Kidney epithelial cell (primary cell): ENCODE results near the gene PXDN. TPM values are rescaled to one million over a fixed set of nuclear protein-coding genes. Genes with fewer than 3 reads are reported as not detected.

Experiments
- DNase-seq: peaks from one replicate; pipeline ENCODE4 v3.0.0-alpha.2; 2010; ENCODE audit warnings: low read depth
- H3K27me3 ChIP-seq: 2 replicates; pipeline ENCODE4 v1.6.0; 2011; ENCODE audit warnings: low read length; ENCODE audit not compliant: control insufficient read depth, insufficient read depth
- H3K36me3 ChIP-seq: 2 replicates; pipeline ENCODE4 v1.5.1; 2011; ENCODE audit warnings: low read length; ENCODE audit not compliant: control insufficient read depth, insufficient read depth
- H3K4me3 ChIP-seq: 2 replicates; pipeline ENCODE4 v1.5.1; 2011; ENCODE audit warnings: low read depth, mild to moderate bottlenecking, control low read depth, low read length
- total RNA-seq: library from RNA; depleted of rRNA; stranded (reverse); fragments of >200 nt; gene quantifications from 2 replicates; pipeline ENCODE4 v1.2.3, GENCODE V29; 2015
- TF ChIP-seq, protein P1 (sequence below): IDR thresholded peaks from 2 replicates; pipeline ENCODE4 v1.5.1; 2011; ENCODE audit warnings: mild to moderate bottlenecking, moderate library complexity, low read length, control low read depth, inconsistent platforms; ENCODE audit not compliant: insufficient read depth, poor library complexity, severe bottlenecking

PXDN gene
- total RNA-seq, 1 donor from 2014 or later, result 287 TPM

DNA sequence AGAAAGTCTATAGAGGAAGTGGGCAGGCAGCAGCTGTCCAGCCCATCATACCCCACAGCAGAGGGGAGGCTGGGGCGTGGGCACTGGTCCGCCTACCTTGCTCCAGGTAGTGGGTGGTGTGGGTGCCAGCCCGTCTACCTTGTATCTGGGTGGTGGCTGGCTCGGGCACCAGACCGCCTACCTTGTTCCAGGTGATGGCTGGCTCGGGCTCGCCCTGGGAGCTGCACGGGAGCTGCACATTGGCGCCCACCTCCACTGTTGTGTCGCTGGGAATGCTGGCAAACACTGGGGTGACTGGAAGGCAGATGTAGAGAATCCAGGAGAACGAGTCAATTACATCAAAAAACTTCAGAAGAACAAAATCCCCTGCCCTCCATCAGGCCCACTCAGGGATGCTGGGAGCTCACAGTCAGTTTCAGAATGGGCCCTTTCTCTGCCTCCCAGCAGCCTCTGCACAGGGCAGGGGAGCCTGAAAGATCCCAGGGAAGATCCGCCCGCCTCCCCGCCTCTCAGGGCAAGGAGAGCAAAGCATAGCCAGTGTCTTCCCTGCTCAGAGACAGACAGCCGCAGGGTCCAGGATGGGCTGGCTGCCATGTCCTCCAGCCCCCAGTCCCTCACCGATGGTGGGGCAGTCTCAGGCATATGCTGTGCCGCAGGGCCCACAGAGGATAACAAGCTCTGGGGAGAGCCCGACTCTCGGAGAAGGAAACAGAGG lies 82.3 kb downstream of the PXDN start:
- no peak for DNase-seq
- H3K4me3 ChIP-seq, result no peak overlapping the region
- no peaks in the 10 kb centered on the region for H3K27me3 ChIP-seq
- TF ChIP-seq, protein P1, sequence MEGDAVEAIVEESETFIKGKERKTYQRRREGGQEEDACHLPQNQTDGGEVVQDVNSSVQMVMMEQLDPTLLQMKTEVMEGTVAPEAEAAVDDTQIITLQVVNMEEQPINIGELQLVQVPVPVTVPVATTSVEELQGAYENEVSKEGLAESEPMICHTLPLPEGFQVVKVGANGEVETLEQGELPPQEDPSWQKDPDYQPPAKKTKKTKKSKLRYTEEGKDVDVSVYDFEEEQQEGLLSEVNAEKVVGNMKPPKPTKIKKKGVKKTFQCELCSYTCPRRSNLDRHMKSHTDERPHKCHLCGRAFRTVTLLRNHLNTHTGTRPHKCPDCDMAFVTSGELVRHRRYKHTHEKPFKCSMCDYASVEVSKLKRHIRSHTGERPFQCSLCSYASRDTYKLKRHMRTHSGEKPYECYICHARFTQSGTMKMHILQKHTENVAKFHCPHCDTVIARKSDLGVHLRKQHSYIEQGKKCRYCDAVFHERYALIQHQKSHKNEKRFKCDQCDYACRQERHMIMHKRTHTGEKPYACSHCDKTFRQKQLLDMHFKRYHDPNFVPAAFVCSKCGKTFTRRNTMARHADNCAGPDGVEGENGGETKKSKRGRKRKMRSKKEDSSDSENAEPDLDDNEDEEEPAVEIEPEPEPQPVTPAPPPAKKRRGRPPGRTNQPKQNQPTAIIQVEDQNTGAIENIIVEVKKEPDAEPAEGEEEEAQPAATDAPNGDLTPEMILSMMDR, result no peak
- H3K36me3 ChIP-seq, result peaks cover 5% of the 10 kb centered on the region

DNA sequence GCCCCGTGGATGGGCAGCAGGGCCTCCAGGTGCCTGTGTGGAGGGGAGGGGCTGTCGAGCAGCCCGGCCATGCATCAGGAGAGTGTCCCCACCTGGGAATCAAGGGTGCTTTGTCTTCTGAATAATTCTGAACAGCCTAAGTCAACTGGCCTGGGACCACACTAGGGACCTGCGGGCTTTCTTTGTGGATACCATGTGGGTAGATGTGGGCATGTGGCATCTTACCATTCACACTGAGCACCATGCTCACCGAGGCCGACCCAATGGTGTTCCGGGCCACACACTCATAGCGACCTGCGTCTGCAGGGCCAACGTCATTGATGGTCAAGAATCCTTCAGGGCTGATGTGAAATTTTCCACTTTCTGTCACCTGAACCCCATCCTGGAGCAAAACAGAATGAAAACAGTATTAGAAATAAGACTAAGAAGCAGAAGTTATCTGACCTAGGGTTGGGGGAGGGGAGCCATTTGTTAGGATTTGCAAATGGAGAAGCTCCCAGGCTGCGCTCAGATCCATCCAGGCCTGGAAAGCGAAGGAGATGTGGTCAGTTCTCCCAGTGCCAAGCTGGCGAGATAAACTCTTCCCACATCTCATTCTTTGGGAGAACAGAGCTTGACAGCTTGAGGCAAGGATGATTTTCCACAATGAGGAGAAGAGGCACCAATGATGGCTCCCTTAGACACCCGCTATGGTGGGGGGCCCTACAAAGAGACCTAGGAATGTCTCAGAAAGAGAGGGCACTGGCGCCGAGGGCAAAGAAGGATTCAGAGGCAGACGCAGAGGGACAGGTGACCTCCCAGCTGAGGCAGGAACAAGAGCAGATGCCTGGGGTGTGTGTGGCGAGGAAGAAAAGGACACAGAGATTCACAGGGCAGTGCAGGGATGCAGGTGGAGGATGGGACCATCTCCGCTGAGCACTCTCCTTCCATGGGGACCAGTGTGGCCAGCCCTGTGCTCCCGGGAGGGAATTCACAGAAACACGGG lies 83.4 kb downstream of the PXDN start:
- TF ChIP-seq, protein P1, result no peak
- Histone ChIP-seq H3K36me3 (peaks cover 3% of the 10 kb centered on the region), H3K4me3 (no peak overlapping the region), H3K27me3 (no peaks in the 10 kb centered on the region)
- DNase-seq, result no peak

DNA sequence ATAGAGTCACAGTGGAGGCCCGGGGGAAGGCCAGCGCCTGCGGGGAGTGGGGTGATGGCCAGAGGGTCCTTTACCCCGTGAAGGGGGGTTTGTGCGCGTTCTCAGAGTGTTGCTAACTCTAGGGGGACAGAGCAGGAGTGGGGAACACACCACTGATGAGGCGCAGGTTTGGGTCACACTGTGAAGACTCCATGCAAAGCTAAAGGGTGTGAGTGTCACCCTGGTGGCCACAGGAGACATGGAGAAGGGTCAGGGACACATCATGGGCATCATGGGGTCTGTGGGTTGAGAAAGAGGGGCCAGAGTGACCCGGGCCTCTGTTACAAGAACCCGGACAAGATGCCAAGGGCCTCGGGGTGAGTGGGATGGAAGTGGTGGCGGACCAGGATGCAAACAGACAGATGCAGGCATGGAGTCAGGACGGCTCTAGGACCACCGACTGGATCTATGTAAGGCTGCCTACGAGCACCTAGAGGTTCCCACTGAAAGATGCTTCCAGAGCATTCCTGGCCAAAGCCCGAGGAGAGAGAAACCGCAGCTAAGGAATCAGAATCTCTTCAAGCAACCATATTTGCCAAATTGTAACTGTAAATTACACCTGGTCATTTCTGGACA lies 84.3 kb downstream of the PXDN start:
- TF ChIP-seq, protein P1, result no peak
- Histone ChIP-seq H3K36me3 (peaks cover 3% of the 10 kb centered on the region), H3K27me3 (no peaks in the 10 kb centered on the region), H3K4me3 (no peak overlapping the region)
- DNase-seq, result no peak

DNA sequence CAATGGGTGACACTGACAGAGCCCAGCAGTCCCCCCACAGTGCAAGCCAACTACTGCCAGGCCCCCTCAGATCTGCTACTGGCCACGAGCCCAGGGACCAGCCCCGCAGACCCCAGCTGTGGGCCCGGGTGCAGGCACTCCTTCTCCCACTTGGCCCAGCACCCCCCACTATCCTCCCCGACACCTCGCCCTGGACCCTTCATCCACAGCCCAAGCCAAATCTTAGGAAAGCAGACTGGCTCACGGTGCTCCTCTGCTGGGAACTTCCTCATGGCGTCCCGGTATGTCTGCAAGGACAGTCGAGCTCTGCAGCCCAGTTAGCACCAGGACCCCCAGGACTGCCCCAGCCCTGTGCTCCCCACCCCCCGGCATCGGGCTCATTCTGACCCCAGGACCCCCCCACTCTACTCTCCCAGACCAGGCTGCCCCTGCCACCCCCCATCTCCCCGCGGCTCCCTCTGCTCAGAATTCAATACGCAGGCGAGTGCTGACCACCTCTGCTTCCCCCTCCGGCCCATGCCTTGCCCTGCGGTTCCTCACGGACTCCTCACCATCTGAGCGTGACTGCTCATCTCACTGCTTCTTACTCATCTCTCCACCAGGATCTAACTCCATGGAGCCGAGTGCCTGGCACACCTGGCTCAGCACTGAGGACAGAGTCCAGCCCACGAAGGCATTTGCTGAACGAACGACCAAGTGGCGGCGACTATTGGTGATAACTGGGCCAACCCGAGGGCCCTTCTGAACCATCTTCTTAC lies 85.7 kb downstream of the PXDN start:
- TF ChIP-seq, protein P1, result no peak
- H3K4me3 ChIP-seq, result no peak overlapping the region
- H3K36me3 ChIP-seq, result peaks cover 3% of the 10 kb centered on the region
- DNase-seq, result no peak
- no peaks in the 10 kb centered on the region for H3K27me3 ChIP-seq

DNA sequence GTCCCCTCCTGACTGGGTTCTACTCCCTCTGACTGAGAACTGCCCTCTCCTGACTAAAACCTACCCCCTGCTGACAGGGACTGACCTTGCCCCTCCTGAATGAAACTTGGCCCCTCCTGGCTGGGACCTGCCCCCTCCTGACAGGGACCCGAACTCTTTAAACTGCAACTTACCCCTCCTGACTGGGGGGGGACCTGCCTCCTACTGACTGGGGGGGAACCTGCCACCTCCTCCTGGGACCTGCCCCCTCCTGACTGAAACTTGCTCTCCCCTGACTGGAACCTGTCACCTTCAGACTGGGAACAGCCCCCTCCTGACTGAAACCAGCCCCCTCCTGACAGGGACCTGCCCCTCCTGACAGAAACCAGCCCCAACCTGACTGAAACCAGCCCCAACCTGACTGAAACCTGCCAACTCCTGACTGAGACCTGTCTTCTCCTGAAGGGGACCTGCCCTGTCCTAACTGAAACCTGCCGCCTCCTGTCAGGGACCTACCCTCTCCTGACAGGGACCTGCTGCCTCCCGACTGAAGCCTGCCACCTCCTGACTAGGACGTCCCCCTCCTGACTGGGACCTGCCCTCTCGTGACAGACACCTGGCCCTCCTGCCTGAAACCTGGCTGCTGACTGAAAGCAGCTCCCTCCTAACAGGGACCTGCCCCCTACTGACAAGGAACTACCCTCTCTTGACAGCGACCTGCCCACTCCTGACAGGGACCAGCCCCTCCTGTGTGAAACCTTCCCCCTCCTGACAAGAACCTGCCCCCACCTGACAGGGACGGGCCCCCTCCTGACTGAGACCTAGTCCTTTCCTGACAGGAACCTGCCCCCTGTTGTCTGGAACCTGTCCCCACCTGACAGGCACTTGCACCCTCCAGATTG lies 87.1 kb downstream of the PXDN start:
- TF ChIP-seq, protein P1, result no peak
- no peak overlapping the region for H3K4me3 ChIP-seq
- peaks cover 3% of the 10 kb centered on the region for H3K36me3 ChIP-seq
- DNase-seq, result no peak
- no peaks in the 10 kb centered on the region for H3K27me3 ChIP-seq
